ENCODE measurements around the gene DCUN1D4. TPM values are rescaled to one million over a fixed set of nuclear protein-coding genes. Genes with fewer than 3 reads are reported as not detected.

DCUN1D4 gene
- total and polyA plus RNA-seq, 9 donors: 18.5 to 25.8 (median 21.7) TPM

- Histone ChIP-seq H3K27me3 (ENCODE audit: control insufficient read depth, insufficient read depth, low read length) (no peaks in the 10 kb centered on the region), H3K4me3 (ENCODE audit: low read length) (no peak overlapping the region), H3K36me3 (ENCODE audit: control insufficient read depth, insufficient read depth, low read length) (peaks cover 25% of the 10 kb centered on the region), H3K27ac (ENCODE audit: low read length) (no peak overlapping the region), H3K9me3 (replicated peaks; ENCODE audit: control insufficient read depth, low read depth, low read length) (no peaks in the 10 kb centered on the region), H3K4me1 (ENCODE audit: control insufficient read depth, insufficient read depth, low read length) (no peaks in the 10 kb centered on the region)
- WGBS (ENCODE audit: insufficient coverage): 93% methylated on average over 7 of the region's 7 CpGs
- no peak for DNase-seq
These were observed 23.9 kb downstream of the DCUN1D4 start for GRCh38 chr4:51866835-51867234.

GRCh38 chr4:51867689-51868448, 24.9 kb downstream of the DCUN1D4 start:
- no peak overlapping the region for H3K4me3 ChIP-seq (ENCODE audit: low read length)
- no peak overlapping the region for H3K27ac ChIP-seq (ENCODE audit: low read length)
- no peaks in the 10 kb centered on the region for H3K9me3 ChIP-seq (replicated peaks; ENCODE audit: control insufficient read depth, low read depth, low read length)
- no peaks in the 10 kb centered on the region for H3K4me1 ChIP-seq (ENCODE audit: control insufficient read depth, insufficient read depth, low read length)
- no peaks in the 10 kb centered on the region for H3K27me3 ChIP-seq (ENCODE audit: control insufficient read depth, insufficient read depth, low read length)
- 92% methylated on average over 13 of the region's 16 CpGs for WGBS (ENCODE audit: insufficient coverage)
- DNase-seq: no peak
- H3K36me3 ChIP-seq (ENCODE audit: control insufficient read depth, insufficient read depth, low read length): peaks cover 33% of the 10 kb centered on the region

- peaks cover 36% of the 10 kb centered on the region for H3K36me3 ChIP-seq (ENCODE audit: control insufficient read depth, insufficient read depth, low read length)
- no CpG with 5 or more reads among the region's 2 CpGs for WGBS (ENCODE audit: insufficient coverage)
- H3K27ac ChIP-seq (ENCODE audit: low read length): no peak overlapping the region
- no peaks in the 10 kb centered on the region for H3K27me3 ChIP-seq (ENCODE audit: control insufficient read depth, insufficient read depth, low read length)
- H3K4me3 ChIP-seq (ENCODE audit: low read length): no peak overlapping the region
- DNase-seq: no peak
- no peaks in the 10 kb centered on the region for H3K4me1 ChIP-seq (ENCODE audit: control insufficient read depth, insufficient read depth, low read length)
- no peaks in the 10 kb centered on the region for H3K9me3 ChIP-seq (replicated peaks; ENCODE audit: control insufficient read depth, low read depth, low read length)
These were observed 25.5 kb downstream of the DCUN1D4 start for GRCh38 chr4:51868449-51868847.

GRCh38 chr4:51870441-51871188, 27.7 kb downstream of the DCUN1D4 start:
- Histone ChIP-seq H3K9me3 (replicated peaks; ENCODE audit: control insufficient read depth, low read depth, low read length) (no peaks in the 10 kb centered on the region), H3K36me3 (ENCODE audit: control insufficient read depth, insufficient read depth, low read length) (peaks cover 36% of the 10 kb centered on the region), H3K27me3 (ENCODE audit: control insufficient read depth, insufficient read depth, low read length) (no peaks in the 10 kb centered on the region), H3K27ac (ENCODE audit: low read length) (no peak overlapping the region), H3K4me3 (ENCODE audit: low read length) (no peak overlapping the region), H3K4me1 (ENCODE audit: control insufficient read depth, insufficient read depth, low read length) (no peaks in the 10 kb centered on the region)
- 83% methylated on average over 1 of the region's 3 CpGs for WGBS (ENCODE audit: insufficient coverage)
- no peak for DNase-seq

GRCh38 chr4:51872283-51872997, 29.5 kb downstream of the DCUN1D4 start:
- Histone ChIP-seq H3K36me3 (ENCODE audit: control insufficient read depth, insufficient read depth, low read length) (peaks cover 33% of the 10 kb centered on the region), H3K4me1 (ENCODE audit: control insufficient read depth, insufficient read depth, low read length) (no peaks in the 10 kb centered on the region), H3K9me3 (replicated peaks; ENCODE audit: control insufficient read depth, low read depth, low read length) (no peaks in the 10 kb centered on the region), H3K4me3 (ENCODE audit: low read length) (no peak overlapping the region), H3K27me3 (ENCODE audit: control insufficient read depth, insufficient read depth, low read length) (no peaks in the 10 kb centered on the region), H3K27ac (ENCODE audit: low read length) (no peak overlapping the region)
- no peak for DNase-seq
- WGBS (ENCODE audit: insufficient coverage): 82% methylated on average over 2 of the region's 9 CpGs

- Histone ChIP-seq H3K27me3 (ENCODE audit: control insufficient read depth, insufficient read depth, low read length) (no peaks in the 10 kb centered on the region), H3K9me3 (replicated peaks; ENCODE audit: control insufficient read depth, low read depth, low read length) (no peaks in the 10 kb centered on the region), H3K4me3 (ENCODE audit: low read length) (no peak overlapping the region), H3K4me1 (ENCODE audit: control insufficient read depth, insufficient read depth, low read length) (no peaks in the 10 kb centered on the region), H3K36me3 (ENCODE audit: control insufficient read depth, insufficient read depth, low read length) (peaks cover 38% of the 10 kb centered on the region), H3K27ac (ENCODE audit: low read length) (no peak overlapping the region)
- DNase-seq: no peak
- WGBS (ENCODE audit: insufficient coverage): 100% methylated on average over 1 of the region's 6 CpGs
These were observed 31.6 kb downstream of the DCUN1D4 start for GRCh38 chr4:51874551-51874950.

- Histone ChIP-seq H3K27ac (ENCODE audit: low read length) (no peak overlapping the region), H3K4me3 (ENCODE audit: low read length) (no peak overlapping the region), H3K9me3 (replicated peaks; ENCODE audit: control insufficient read depth, low read depth, low read length) (no peaks in the 10 kb centered on the region), H3K36me3 (ENCODE audit: control insufficient read depth, insufficient read depth, low read length) (peaks cover 32% of the 10 kb centered on the region), H3K4me1 (ENCODE audit: control insufficient read depth, insufficient read depth, low read length) (no peaks in the 10 kb centered on the region), H3K27me3 (ENCODE audit: control insufficient read depth, insufficient read depth, low read length) (no peaks in the 10 kb centered on the region)
- 91% methylated on average over 1 of the region's 2 CpGs for WGBS (ENCODE audit: insufficient coverage)
- no peak for DNase-seq
These were observed 35.5 kb downstream of the DCUN1D4 start for GRCh38 chr4:51878431-51878830.

- DNase-seq: no peak
- Histone ChIP-seq H3K9me3 (replicated peaks; ENCODE audit: control insufficient read depth, low read depth, low read length) (no peaks in the 10 kb centered on the region), H3K36me3 (ENCODE audit: control insufficient read depth, insufficient read depth, low read length) (peaks cover 27% of the 10 kb centered on the region), H3K27ac (ENCODE audit: low read length) (no peak overlapping the region), H3K4me3 (ENCODE audit: low read length) (no peak overlapping the region), H3K4me1 (ENCODE audit: control insufficient read depth, insufficient read depth, low read length) (no peaks in the 10 kb centered on the region), H3K27me3 (ENCODE audit: control insufficient read depth, insufficient read depth, low read length) (no peaks in the 10 kb centered on the region)
- 87% methylated on average over 4 of the region's 9 CpGs for WGBS (ENCODE audit: insufficient coverage)
These were observed 37.3 kb downstream of the DCUN1D4 start for GRCh38 chr4:51880016-51880915.

- Histone ChIP-seq H3K27ac (ENCODE audit: low read length) (no peak overlapping the region), H3K36me3 (ENCODE audit: control insufficient read depth, insufficient read depth, low read length) (peaks cover 22% of the 10 kb centered on the region), H3K9me3 (replicated peaks; ENCODE audit: control insufficient read depth, low read depth, low read length) (no peaks in the 10 kb centered on the region), H3K27me3 (ENCODE audit: control insufficient read depth, insufficient read depth, low read length) (no peaks in the 10 kb centered on the region), H3K4me1 (ENCODE audit: control insufficient read depth, insufficient read depth, low read length) (no peaks in the 10 kb centered on the region), H3K4me3 (ENCODE audit: low read length) (no peak overlapping the region)
- no CpG with 5 or more reads among the region's 2 CpGs for WGBS (ENCODE audit: insufficient coverage)
- DNase-seq: no peak
These were observed 41.1 kb downstream of the DCUN1D4 start for GRCh38 chr4:51884055-51884454.

Data from muscle of leg (tissue), 11 donors.